Fibroblast of pulmonary artery (primary cell): Measurements from ENCODE around the gene RPS8.

Experiments used
- DNase-seq: peaks from one replicate; pipeline ENCODE4 v3.0.0-alpha.2; 2010; ENCODE audit warnings: low read depth
- H3K4me3 ChIP-seq: replicated peaks from 2 replicates; pipeline ENCODE4 v1.5.1; 2011; ENCODE audit warnings: low read depth, mild to moderate bottlenecking, control low read depth, low read length, moderate library complexity
- TF ChIP-seq, protein P1 (sequence below): IDR thresholded peaks from 2 replicates; pipeline ENCODE4 v1.5.1; 2011; ENCODE audit warnings: mild to moderate bottlenecking, control low read depth, low read length, inconsistent platforms; ENCODE audit errors: missing control alignments

Gene RPS8

DNA sequence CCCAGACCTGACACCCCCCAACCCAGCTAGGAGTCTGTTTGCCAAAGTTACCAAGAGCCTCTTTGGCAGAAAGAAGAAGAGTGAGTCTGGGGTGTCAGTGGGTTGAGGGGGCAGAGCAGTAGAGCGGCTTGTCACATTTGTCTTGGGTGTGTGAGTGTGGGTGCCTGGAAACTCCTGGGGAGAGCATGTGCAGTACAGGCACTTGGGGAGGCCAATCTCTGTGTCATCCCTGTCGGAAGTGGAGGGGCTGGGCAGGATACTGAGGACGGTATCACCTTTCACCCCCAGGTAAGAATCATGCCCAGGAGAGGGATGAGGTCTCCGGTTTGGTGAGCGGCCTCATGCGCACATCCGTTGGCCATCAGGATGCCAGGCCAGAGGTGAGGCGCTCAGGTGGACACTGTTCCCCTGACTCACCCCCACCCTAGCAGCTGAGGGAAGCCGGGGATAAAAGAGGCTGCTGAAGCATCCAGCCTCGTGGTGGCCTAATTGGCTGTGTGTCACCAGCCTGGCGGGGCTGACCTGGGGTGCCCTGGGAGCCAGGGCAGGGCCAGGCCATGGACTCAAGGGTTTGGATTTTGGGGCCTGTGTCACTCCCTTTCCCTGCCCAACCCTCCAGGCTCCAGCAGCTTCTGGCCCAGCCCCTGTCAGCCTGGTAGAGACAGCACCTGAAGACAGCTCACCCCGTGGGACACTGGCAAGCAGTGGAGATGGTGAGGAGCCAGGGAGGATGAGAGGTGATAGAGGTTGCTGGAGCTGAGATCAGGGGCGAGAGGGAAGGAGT lies 28.2 kb downstream of the RPS8 start:
- no peak for DNase-seq

GRCh38 chr1:44805311-44806024 lies 30.1 kb downstream of the RPS8 start:
- no peak for DNase-seq
- H3K4me3 ChIP-seq = no peak overlapping the region
- TF ChIP-seq, protein P1, sequence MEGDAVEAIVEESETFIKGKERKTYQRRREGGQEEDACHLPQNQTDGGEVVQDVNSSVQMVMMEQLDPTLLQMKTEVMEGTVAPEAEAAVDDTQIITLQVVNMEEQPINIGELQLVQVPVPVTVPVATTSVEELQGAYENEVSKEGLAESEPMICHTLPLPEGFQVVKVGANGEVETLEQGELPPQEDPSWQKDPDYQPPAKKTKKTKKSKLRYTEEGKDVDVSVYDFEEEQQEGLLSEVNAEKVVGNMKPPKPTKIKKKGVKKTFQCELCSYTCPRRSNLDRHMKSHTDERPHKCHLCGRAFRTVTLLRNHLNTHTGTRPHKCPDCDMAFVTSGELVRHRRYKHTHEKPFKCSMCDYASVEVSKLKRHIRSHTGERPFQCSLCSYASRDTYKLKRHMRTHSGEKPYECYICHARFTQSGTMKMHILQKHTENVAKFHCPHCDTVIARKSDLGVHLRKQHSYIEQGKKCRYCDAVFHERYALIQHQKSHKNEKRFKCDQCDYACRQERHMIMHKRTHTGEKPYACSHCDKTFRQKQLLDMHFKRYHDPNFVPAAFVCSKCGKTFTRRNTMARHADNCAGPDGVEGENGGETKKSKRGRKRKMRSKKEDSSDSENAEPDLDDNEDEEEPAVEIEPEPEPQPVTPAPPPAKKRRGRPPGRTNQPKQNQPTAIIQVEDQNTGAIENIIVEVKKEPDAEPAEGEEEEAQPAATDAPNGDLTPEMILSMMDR = no peak

More for the DNA sequence above, 28.2 kb downstream of the RPS8 start:
- TF ChIP-seq, protein P1 = no peak
- peak overlapping the region; percentile 87 for H3K4me3 ChIP-seq

DNA sequence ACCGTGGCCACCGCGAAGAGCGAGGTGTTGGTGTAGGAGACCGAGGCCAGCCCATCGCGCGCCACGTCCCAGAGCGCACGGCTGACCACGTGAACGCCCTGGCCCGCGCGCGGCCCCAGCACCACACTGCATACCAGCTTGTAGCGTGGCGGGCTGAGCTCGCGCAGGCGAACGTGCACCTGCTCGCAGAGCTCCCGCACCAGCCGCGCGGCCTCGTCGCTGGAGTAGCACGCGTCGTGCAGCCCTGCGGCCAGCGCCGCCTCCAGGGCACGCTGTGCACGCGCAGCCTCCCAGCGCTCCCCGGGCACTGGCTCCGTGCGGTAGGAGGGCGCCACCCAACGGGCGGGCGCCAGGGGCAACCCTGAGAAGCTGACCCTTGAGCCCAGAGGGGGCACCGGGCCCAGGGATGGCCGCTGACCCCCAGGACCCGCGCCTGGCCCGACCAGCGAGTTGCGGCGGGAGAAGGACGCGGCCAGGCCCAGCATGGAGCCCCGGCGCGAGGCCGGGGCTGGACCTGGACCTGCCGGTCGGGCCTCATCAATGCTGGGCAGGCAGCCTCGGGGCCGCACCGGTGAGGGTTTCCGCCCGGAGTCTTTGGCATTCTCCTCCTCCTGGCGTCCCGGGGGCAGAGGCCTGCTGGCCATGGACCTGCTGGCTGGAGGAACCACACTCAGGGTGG lies 30.8 kb downstream of the RPS8 start:
- no peak for DNase-seq
- TF ChIP-seq, protein P1 = no peak
- H3K4me3 ChIP-seq = no peak overlapping the region

GRCh38 chr1:44806704-44807363 lies 31.5 kb downstream of the RPS8 start, which contains the start of gene DYNLT4:
Gene DYNLT4, minus strand, starts transcription at chr1:44807351. Its CDS starts 683 bp downstream, at chr1:44806668.
- H3K4me3 ChIP-seq = peak within 1 kb of the TSS; percentile 67
- TF ChIP-seq, protein P1 = no peak
- DNase-seq = no peak

DNA sequence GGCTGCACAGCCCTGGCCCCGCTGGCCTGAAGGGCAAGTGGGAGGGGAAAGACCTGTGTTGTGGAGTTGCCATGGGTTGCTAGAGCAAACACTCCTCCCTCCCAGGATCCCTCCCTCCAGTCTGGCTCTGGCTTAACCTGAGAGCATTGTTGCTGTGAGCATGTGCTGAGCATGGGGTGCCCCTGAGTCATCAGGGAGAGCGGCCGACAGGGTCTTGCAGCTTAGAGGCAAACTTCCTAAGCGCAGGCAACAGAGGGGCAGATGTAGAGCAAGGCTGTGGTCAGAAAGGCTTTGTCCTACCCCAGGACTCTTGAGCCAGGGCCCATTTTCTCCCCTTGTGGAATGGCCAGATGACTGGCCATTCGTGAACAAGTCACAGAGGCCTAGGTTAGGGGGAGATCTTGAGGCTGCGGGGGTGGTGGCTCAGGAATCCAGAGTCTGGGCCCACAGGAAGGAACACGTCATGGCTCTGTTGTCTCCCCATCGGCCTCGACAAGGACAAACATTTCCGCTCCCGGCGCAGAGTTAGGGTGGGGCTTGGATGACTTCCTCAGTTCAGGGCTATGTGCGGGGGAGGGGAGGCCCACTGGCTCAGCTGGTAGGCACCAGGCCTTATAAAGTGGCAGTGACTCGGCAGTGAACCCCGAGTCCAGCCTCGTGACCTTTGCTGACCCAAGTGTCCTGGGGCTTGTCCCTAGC lies 32.2 kb downstream of the RPS8 start:
- peak; percentile 100 for DNase-seq
- TF ChIP-seq, protein P1 = no peak
- peak overlapping the region; percentile 67 for H3K4me3 ChIP-seq
